Measurements from ENCODE around the gene NHLH1.

GRCh38 chr1:160408864-160409263 is 42.0 kb downstream of the NHLH1 start:
- TF ChIP-seq FOXA1 (IDR thresholded peaks at IDR 0.05) = no peak
- TF ChIP-seq GABPA (IDR thresholded peaks at IDR 0.05 in 1 of 2, conservative IDR thresholded peaks at IDR 0.05 in 1 of 2) = no peak
- TF ChIP-seq, protein P1, sequence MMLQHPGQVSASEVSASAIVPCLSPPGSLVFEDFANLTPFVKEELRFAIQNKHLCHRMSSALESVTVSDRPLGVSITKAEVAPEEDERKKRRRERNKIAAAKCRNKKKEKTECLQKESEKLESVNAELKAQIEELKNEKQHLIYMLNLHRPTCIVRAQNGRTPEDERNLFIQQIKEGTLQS (IDR thresholded peaks at IDR 0.05) = no peak
- TF ChIP-seq, protein P2, sequence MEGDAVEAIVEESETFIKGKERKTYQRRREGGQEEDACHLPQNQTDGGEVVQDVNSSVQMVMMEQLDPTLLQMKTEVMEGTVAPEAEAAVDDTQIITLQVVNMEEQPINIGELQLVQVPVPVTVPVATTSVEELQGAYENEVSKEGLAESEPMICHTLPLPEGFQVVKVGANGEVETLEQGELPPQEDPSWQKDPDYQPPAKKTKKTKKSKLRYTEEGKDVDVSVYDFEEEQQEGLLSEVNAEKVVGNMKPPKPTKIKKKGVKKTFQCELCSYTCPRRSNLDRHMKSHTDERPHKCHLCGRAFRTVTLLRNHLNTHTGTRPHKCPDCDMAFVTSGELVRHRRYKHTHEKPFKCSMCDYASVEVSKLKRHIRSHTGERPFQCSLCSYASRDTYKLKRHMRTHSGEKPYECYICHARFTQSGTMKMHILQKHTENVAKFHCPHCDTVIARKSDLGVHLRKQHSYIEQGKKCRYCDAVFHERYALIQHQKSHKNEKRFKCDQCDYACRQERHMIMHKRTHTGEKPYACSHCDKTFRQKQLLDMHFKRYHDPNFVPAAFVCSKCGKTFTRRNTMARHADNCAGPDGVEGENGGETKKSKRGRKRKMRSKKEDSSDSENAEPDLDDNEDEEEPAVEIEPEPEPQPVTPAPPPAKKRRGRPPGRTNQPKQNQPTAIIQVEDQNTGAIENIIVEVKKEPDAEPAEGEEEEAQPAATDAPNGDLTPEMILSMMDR (IDR thresholded peaks at IDR 0.05; ENCODE audit: low read depth, low read length, missing input control) = no peak
- no peak for TF ChIP-seq RAD21 (IDR thresholded peaks at IDR 0.05)
- TF ChIP-seq YY1 (IDR thresholded peaks at IDR 0.05) = no peak
- TF ChIP-seq JUND (IDR thresholded peaks at IDR 0.05) = no peak
- TF ChIP-seq RXRA (IDR thresholded peaks at IDR 0.05) = no peak
- TF ChIP-seq SP1 (IDR thresholded peaks at IDR 0.05) = no peak
- TF ChIP-seq EGR1 (IDR thresholded peaks at IDR 0.05; ENCODE audit: low read depth in 2 of 2) = no peak

Data from liver (tissue), 3 donors.